ENCODE results near the gene CHMP2A.

Gene CHMP2A

DNA sequence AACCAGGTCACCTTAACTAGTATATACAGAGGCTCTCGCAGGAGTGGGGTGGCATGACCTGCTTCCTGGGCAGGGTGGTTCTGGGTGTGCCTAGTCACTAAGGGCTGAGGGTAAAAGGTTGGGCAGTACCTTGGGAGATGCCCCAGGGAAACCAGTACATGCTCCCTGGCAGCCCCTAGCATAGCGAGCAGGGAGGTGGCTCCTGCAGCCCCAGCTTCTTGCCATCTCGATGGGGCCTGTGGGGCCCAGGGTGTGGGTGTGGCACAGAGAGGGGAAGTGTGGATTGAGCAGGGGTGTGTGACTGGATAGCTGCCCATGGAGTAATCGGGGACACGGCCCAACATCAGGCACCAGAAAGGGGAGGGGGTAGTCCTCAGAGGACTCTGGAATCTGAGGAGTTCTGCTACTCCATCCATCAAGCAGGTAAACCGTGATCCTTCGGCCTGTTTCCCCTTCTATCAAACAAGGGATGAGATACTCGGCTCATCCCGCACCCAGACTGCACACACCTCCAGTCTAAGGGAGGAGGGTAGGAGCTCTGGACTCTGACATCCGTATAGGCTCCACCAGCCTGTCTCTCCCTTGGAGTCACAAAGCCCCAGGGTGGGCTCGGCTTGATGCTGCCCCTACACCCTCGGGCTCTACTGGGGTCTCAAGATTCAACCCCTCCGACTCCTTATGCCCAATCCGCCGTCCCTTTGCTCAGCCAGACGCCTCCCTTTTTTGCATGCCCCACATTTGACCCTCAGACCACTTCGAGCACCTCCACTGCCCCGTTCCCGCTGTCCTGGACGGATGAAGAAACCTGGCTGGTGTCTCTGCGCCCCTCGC is 36.4 kb downstream of the CHMP2A start:
- H3K4me3 ChIP-seq (ENCODE audit: low read depth, low read length), result peak overlapping the region; percentile 88
- in situ Hi-C loops (cut with HindIII; ENCODE audit: low pct_ligation_motif_present, low sequenced_read_pairs), result no loop called here
- DNase-seq, result no peak
- no peak for TF ChIP-seq CTCF (IDR thresholded peaks at IDR 0.05; ENCODE audit: low read depth, low read length, missing control alignments)
- peak overlapping the region; percentile 89 for H3K27ac ChIP-seq
- peaks cover 15% of the 10 kb centered on the region for H3K36me3 ChIP-seq (replicated peaks)
- no peaks in the 10 kb centered on the region for H3K27me3 ChIP-seq (replicated peaks)

DNA sequence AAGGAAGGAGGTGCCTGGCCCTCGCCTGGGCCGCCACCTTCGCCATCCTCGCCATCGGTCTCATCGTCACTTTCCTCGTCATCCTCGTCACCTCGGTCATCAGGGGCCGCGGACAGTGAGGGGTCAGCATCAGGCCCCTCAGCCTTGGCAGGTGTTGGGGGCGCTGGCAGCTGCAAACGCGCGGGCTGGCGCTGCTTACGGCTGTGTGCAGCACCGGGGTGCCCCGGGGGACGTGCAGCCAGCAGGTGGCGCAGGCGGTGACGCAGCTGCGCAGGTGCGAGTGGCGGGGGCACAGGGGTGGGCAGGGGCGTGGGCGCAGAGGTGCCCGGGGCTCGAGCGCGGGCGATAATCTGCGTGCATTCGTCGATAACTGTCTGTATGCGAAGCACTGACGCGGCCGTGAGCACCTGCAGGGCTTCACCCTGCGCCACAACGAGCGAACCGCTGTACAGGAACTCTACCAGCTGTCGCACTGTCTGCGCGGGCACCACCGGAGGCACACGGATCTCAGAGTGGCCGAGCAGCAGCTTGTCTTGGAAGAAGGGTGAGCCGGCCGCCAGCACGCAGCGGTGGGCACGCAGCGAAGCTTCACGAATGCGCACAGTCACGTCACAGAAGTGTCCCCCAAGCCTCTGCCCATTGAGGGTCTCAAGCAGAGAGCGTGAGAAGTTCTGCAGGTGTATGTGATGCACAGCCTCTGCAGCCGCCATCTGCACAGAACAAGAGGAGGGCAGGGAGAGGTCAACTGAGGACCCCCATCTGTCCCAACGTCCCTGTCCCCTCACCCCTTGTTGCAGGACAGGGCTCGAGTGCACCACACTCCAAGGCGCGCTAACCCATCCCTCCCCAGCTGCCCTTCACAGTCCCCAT is 37.7 kb downstream of the CHMP2A start:
- TF ChIP-seq CTCF (IDR thresholded peaks at IDR 0.05; ENCODE audit: low read depth, low read length, missing control alignments), result no peak
- H3K4me3 ChIP-seq (ENCODE audit: low read depth, low read length), result no peak overlapping the region
- no peak overlapping the region for H3K27ac ChIP-seq
- H3K27me3 ChIP-seq (replicated peaks), result no peaks in the 10 kb centered on the region
- in situ Hi-C loops (cut with HindIII; ENCODE audit: low pct_ligation_motif_present, low sequenced_read_pairs), result no loop called here
- H3K36me3 ChIP-seq (replicated peaks), result peaks cover 15% of the 10 kb centered on the region
- no peak for DNase-seq

DNA sequence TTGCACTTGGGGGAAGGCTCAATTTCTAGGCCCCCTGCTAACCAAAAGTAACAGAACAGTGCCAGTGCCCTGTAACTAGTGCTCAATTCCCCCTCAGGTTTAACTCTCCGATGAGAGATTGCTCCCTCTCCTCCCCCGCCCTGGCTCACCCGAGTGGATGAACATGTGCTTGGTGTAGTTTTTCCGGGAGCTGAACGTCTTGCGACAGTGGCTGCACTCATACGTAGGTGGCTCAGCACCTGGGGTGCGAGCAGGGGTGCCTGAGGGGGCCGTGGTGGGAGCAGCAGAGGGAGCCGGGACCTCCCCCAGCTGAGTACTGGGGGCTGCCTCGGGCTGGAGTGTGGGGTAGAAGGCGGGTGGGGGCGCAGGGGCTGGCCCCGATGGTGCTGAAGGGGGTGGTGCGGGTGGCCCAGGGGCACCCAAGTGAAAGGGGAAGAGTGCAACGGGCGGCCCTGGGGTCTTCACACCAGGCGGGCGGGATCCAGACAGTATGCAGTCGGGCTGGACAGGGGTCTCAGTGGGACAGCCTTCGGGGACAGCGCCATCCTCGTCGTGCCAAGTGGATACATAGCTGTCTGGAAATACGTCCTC is 38.6 kb downstream of the CHMP2A start:
- no peak for DNase-seq
- Histone ChIP-seq H3K4me3 (ENCODE audit: low read depth, low read length) (no peak overlapping the region), H3K36me3 (replicated peaks) (peaks cover 15% of the 10 kb centered on the region), H3K27me3 (replicated peaks) (no peaks in the 10 kb centered on the region), H3K27ac (no peak overlapping the region)
- in situ Hi-C loops (cut with HindIII; ENCODE audit: low pct_ligation_motif_present, low sequenced_read_pairs), result no loop called here
- TF ChIP-seq CTCF (IDR thresholded peaks at IDR 0.05; ENCODE audit: low read depth, low read length, missing control alignments), result no peak

GRCh38 chr19:58515259-58515658 is 39.6 kb downstream of the CHMP2A start:
- H3K36me3 ChIP-seq (replicated peaks), result peaks cover 15% of the 10 kb centered on the region
- no peak overlapping the region for H3K4me3 ChIP-seq (ENCODE audit: low read depth, low read length)
- in situ Hi-C loops (cut with HindIII; ENCODE audit: low pct_ligation_motif_present, low sequenced_read_pairs), result no loop called here
- no peak for TF ChIP-seq CTCF (IDR thresholded peaks at IDR 0.05; ENCODE audit: low read depth, low read length, missing control alignments)
- H3K27me3 ChIP-seq (replicated peaks), result no peaks in the 10 kb centered on the region
- DNase-seq, result no peak
- H3K27ac ChIP-seq, result no peak overlapping the region

GRCh38 chr19:58514564-58515022 is 40.3 kb downstream of the CHMP2A start:
- H3K27ac ChIP-seq, result no peak overlapping the region
- peak overlapping the region; percentile 56 for H3K4me3 ChIP-seq (ENCODE audit: low read depth, low read length)
- peaks cover 15% of the 10 kb centered on the region for H3K36me3 ChIP-seq (replicated peaks)
- in situ Hi-C loops (cut with HindIII; ENCODE audit: low pct_ligation_motif_present, low sequenced_read_pairs), result no loop called here
- no peak for TF ChIP-seq CTCF (IDR thresholded peaks at IDR 0.05; ENCODE audit: low read depth, low read length, missing control alignments)
- no peaks in the 10 kb centered on the region for H3K27me3 ChIP-seq (replicated peaks)
- no peak for DNase-seq

All from brain microvascular endothelial cell (primary cell).